MCF 10A (cell line): Measurements from ENCODE around the gene BORCS5. TPM values are rescaled to one million over a fixed set of nuclear protein-coding genes. Genes with fewer than 3 reads are reported as not detected.

ENCODE experiments used
- BruUV-seq: library from RNA; stranded (reverse); fragments of 400-500 nt; replicated peaks from 2 replicates; lab custom pipeline; 2021; lab: Mats Ljungman, UMichigan
- CTCF ChIA-PET: fragments of 300-600 bp; sonication (Branson Sonifier 250); formaldehyde crosslinking; extraction: SDS; loops from one replicate; lab custom pipeline; 2021; ENCODE audit warnings: antibody characterized with exemption, inconsistent platforms; lab: Yijun Ruan, JAX
- POLR2A ChIA-PET: fragments of 300-600, 350-650 bp; sonication (Branson Sonifier 250); formaldehyde crosslinking; extraction: SDS; loops from one replicate; lab custom pipeline; 2020; ENCODE audit warnings: antibody characterized with exemption, inconsistent platforms; lab: Yijun Ruan, JAX
- DNase-seq: peaks from one replicate; pipeline ENCODE4 v3.0.0-alpha.2; 2018; ENCODE audit not compliant: unreplicated experiment
- H3K27ac Mint-ChIP-seq: one replicate; pipeline ENCODE4 v1.8.0; 2022; ENCODE audit warnings: mild to moderate bottlenecking, low read depth, mixed read lengths; ENCODE audit not compliant: unreplicated experiment
- H3K27me3 Mint-ChIP-seq: one replicate; pipeline ENCODE4 v1.8.0; 2022; ENCODE audit warnings: mixed read lengths; ENCODE audit not compliant: insufficient read depth, unreplicated experiment
- H3K36me3 Mint-ChIP-seq: one replicate; pipeline ENCODE4 v1.8.0; 2022; ENCODE audit warnings: mild to moderate bottlenecking, moderate library complexity, mixed read lengths; ENCODE audit not compliant: insufficient read depth, unreplicated experiment
- H3K4me1 Mint-ChIP-seq: one replicate; pipeline ENCODE4 v1.8.0; 2022; ENCODE audit warnings: mixed read lengths; ENCODE audit not compliant: insufficient read depth, unreplicated experiment
- H3K4me3 Mint-ChIP-seq: one replicate; pipeline ENCODE4 v1.8.0; 2022; ENCODE audit warnings: mild to moderate bottlenecking, moderate library complexity, mixed read lengths; ENCODE audit not compliant: unreplicated experiment
- H3K9me3 Mint-ChIP-seq: one replicate; pipeline ENCODE4 v1.8.0; 2022; ENCODE audit warnings: mixed read lengths; ENCODE audit not compliant: unreplicated experiment
- CTCF ChIP-seq: fragments of 200-600 bp; IDR thresholded peaks from one replicate; pipeline ENCODE4 v1.8.0; 2022; ENCODE audit warnings: antibody characterized with exemption, mild to moderate bottlenecking; ENCODE audit not compliant: unreplicated experiment
- intact Hi-C: fragments of 100-400 bp; cut with micrococcal nuclease; formaldehyde crosslinking; loops from 2 replicates; pipeline ENCODE4 v1.14.1; 2022
- total RNA-seq: library from RNA; stranded (reverse); gene quantifications from 2 replicates; pipeline ENCODE4 v1.2.3, GENCODE V29; 2022

Gene BORCS5
- total RNA-seq, 1 experiment from 2014 or later = 11.0 TPM

GRCh38 chr12:12366701-12367481, 10.0 kb downstream of the BORCS5 start:
- H3K27ac Mint-ChIP-seq = no peak overlapping the region
- no peak overlapping the region for H3K4me3 Mint-ChIP-seq
- no peak for TF ChIP-seq CTCF
- ChIA-PET CTCF (interaction anchor here (1.0 to 2.5 kb wide), 6 partner anchors 8 to 337 kb away, joined by 4 to 12 read pairs (median 4); partner anchors contain the start of gene BORCS5), POLR2A (interaction anchor here (0.7 to 3.1 kb wide), 4 partner anchors 9 to 359 kb away, joined by 3 to 34 read pairs (median 4); partner anchors contain the start of gene BORCS5)
- no peak for DNase-seq
- no peaks in the 10 kb centered on the region for H3K9me3 Mint-ChIP-seq
- peaks cover 5% of the 10 kb centered on the region for H3K4me1 Mint-ChIP-seq
- BruUV-seq = no TSS peak
- H3K36me3 Mint-ChIP-seq = peaks cover 22% of the 10 kb centered on the region
- H3K27me3 Mint-ChIP-seq = no peaks in the 10 kb centered on the region
- intact Hi-C loops = no loop called here

GRCh38 chr12:12367482-12367998, 10.7 kb downstream of the BORCS5 start:
- ChIA-PET CTCF (interaction anchor here (0.5 to 2.5 kb wide), 8 partner anchors 8 to 471 kb away, joined by 3 to 12 read pairs (median 4); partner anchors contain the start of gene BORCS5), POLR2A (interaction anchor here (0.7 to 3.1 kb wide), 3 partner anchors 10 to 358 kb away, joined by 3 to 34 read pairs (median 4); partner anchors contain the start of gene BORCS5)
- Mint-ChIP-seq H3K9me3 (no peaks in the 10 kb centered on the region), H3K36me3 (peaks cover 22% of the 10 kb centered on the region), H3K4me3 (no peak overlapping the region), H3K4me1 (peaks cover 5% of the 10 kb centered on the region), H3K27me3 (no peaks in the 10 kb centered on the region), H3K27ac (no peak overlapping the region)
- no peak for TF ChIP-seq CTCF
- intact Hi-C loops = no loop called here
- no TSS peak for BruUV-seq
- DNase-seq = no peak

- no peaks in the 10 kb centered on the region for H3K27me3 Mint-ChIP-seq
- no peak overlapping the region for H3K27ac Mint-ChIP-seq
- DNase-seq = no peak
- ChIA-PET CTCF (interaction anchor here (0.6 to 6.9 kb wide), 2 partner anchors 281 to 331 kb away, joined by 6 to 108 read pairs; no protein-coding TSS in a partner anchor), POLR2A (interaction anchor here (0.7 kb wide), 1 partner anchor 17 kb away, joined by 3 read pairs; no protein-coding TSS in a partner anchor)
- no peak for TF ChIP-seq CTCF
- no peaks in the 10 kb centered on the region for H3K9me3 Mint-ChIP-seq
- BruUV-seq = no TSS peak
- H3K36me3 Mint-ChIP-seq = peaks cover 12% of the 10 kb centered on the region
- H3K4me1 Mint-ChIP-seq = no peaks in the 10 kb centered on the region
- no peak overlapping the region for H3K4me3 Mint-ChIP-seq
- intact Hi-C loops = no loop called here
Measured at GRCh38 chr12:12372946-12373722, 16.3 kb downstream of the BORCS5 start.
